Measurements from ENCODE around the gene PDE4D. TPM values are rescaled to one million over a fixed set of nuclear protein-coding genes. Genes with fewer than 3 reads are reported as not detected.

The PDE4D gene
- total and polyA plus RNA-seq, 2 donors (not counting 3 experiments of a cell fraction or from before 2014, with no cell fraction given): 34.5 to 51.2 TPM

DNA sequence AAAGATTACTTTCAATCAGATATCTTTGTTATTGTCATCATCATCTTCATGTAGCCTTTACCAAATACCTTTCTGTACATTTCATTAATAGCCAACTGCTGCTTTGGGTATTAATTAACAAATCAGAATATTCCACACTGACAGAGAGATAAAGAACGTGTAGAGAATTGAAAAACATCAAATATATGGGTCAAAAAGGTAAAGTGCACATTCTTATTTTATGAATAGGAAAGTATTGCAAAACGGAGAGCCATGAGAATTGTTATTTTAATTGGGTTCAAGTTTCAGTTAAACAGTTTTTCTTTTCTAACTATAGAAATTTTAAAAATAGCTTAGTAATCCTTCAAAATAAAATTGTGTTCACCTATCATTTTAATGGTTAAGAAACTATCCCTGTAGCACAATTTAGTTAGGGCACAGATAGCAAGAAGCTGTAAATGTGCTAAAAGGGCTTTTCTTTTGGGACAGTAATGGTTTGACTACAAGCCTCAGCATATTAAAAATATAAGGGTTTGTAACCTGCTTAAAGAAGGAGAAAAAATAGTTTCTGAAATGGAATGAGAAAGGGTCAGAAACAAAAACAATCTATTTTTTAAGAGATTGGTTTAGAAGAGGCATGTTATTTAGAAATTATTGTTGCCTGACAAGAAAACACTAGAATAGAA is 62.9 kb downstream of the PDE4D start:
- H3K27me3 ChIP-seq (ENCODE audit: control insufficient read depth in 2 of 2, insufficient read depth in 2 of 2, low read length in 2 of 2): peaks cover 14 to 34% of the 10 kb centered on the region in 2 experiments
- CTCF ChIA-PET: interaction anchor here (0.6 to 1.4 kb wide), 4 partner anchors 15 to 679 kb away, joined by 3 to 4 read pairs (median 3); no protein-coding TSS in a partner anchor

More for the DNA sequence above, 62.9 kb downstream of the PDE4D start:
- dilution Hi-C loops (cut with MboI; ENCODE audit: extremely low pct_ligation_motif_present, low sequenced_read_pairs): no loop called here
- POLR2A ChIA-PET: no interaction called here
- Histone ChIP-seq H3K79me2 (ENCODE audit: control insufficient read depth, insufficient read depth, low read length) (no peaks in the 10 kb centered on the region), H3K9me3 (replicated peaks; ENCODE audit: control insufficient read depth, insufficient read depth, low read length) (no peaks in the 10 kb centered on the region), H3K9ac (replicated peaks; ENCODE audit: extremely low read depth, insufficient read depth, low read length) (no peak overlapping the region), H3K4me3 (replicated peaks in 1 of 3; ENCODE audit: insufficient read depth in 1 of 3, low read depth in 1 of 3, low read length in 3 of 3) (no peak overlapping the region), H3K9me1 (replicated peaks; ENCODE audit: control insufficient read depth, extremely low read depth, insufficient read depth, low read length) (no peaks in the 10 kb centered on the region), H3K4me1 (ENCODE audit: control insufficient read depth, extremely low read depth, insufficient read depth, low read length) (no peaks in the 10 kb centered on the region), H3K4me2 (ENCODE audit: insufficient read depth, low read length) (no peak overlapping the region), H2AFZ (ENCODE audit: low read depth, low read length) (no peak overlapping the region), H3K27ac (ENCODE audit: insufficient read depth, low read depth, low read length) (no peak overlapping the region), H3K36me3 (ENCODE audit: control insufficient read depth in 2 of 2, extremely low read depth in 1 of 2, insufficient read depth in 2 of 2, low read length in 2 of 2) (no peaks in the 10 kb centered on the region), H4K20me1 (replicated peaks; ENCODE audit: control insufficient read depth, extremely low read depth, insufficient read depth, low read length) (no peaks in the 10 kb centered on the region)
- TF ChIP-seq EZH2 (IDR thresholded peaks at IDR 0.05; ENCODE audit: borderline replicate concordance, low read depth, low read length, severe bottlenecking) (no peak), POLR2AphosphoS5 (IDR thresholded peaks at IDR 0.05; ENCODE audit: insufficient read depth, low read depth, low read length) (no peak), FOS (IDR thresholded peaks at IDR 0.05; ENCODE audit: borderline replicate concordance, insufficient read depth, low read length) (no peak), MAX (IDR thresholded peaks at IDR 0.05; ENCODE audit: insufficient read depth, insufficient read length) (no peak), CTCF (IDR thresholded peaks at IDR 0.05; ENCODE audit: extremely low read depth in 1 of 2, insufficient read depth in 1 of 2, low read depth in 1 of 2, low read length in 2 of 2) (no peak), POLR2A (IDR thresholded peaks at IDR 0.05; ENCODE audit: low read depth, low read length) (no peak), MYC (IDR thresholded peaks at IDR 0.05; ENCODE audit: low read depth, low read length) (no peak), GATA2 (IDR thresholded peaks at IDR 0.05; ENCODE audit: insufficient read depth, insufficient read length, low read depth, low read length) (no peak), JUN (IDR thresholded peaks at IDR 0.05; ENCODE audit: borderline replicate concordance, insufficient read depth, insufficient read length, low read depth) (no peak)
- DNase-seq (ENCODE audit: low read depth, low spot score) (no peak), FAIRE-seq (no peak)
- BruUV-seq (replicated peaks): no TSS peak
- intact Hi-C loops (cut with micrococcal nuclease): no loop called here

Measured in endothelial cell of umbilical vein (primary cell).